Hepatocyte (in vitro differentiated cells): ENCODE measurements around the gene MCF2L2. TPM values are rescaled to one million over a fixed set of nuclear protein-coding genes. Genes with fewer than 3 reads are reported as not detected.

Experiments
- DNase-seq: peaks from one replicate; pipeline ENCODE4 v3.0.0-alpha.2; 2016; ENCODE audit warnings: low spot score
- H2AFZ ChIP-seq: fragments of 200-600 bp; sonication (generic); 2 replicates; pipeline ENCODE4 v1.6.0; 2016; ENCODE audit warnings: antibody characterized with exemption, mild to moderate bottlenecking
- H3K27ac ChIP-seq: fragments of 200-600 bp; sonication (generic); 2 replicates; pipeline ENCODE4 v1.5.1; 2016; ENCODE audit warnings: mild to moderate bottlenecking
- H3K27me3 ChIP-seq: fragments of 200-600 bp; sonication (generic); 2 replicates; pipeline ENCODE4 v1.6.1; 2016
- H3K36me3 ChIP-seq: fragments of 200-600 bp; sonication (generic); replicated peaks from 2 replicates; pipeline ENCODE4 v1.5.1; 2016; ENCODE audit warnings: low read depth; ENCODE audit not compliant: insufficient read depth
- H3K4me1 ChIP-seq: fragments of 200-600 bp; sonication (generic); 2 replicates; pipeline ENCODE4 v1.5.1; 2016; ENCODE audit warnings: mild to moderate bottlenecking, moderate library complexity; ENCODE audit not compliant: insufficient read depth
- H3K4me2 ChIP-seq: fragments of 200-600 bp; sonication (generic); 2 replicates; pipeline ENCODE4 v1.6.0; 2016
- H3K4me3 ChIP-seq: fragments of 200-600 bp; sonication (generic); 2 replicates; pipeline ENCODE4 v1.5.1; 2016; ENCODE audit warnings: mild to moderate bottlenecking
- H3K79me2 ChIP-seq: fragments of 200-600 bp; sonication (generic); 2 replicates; pipeline ENCODE4 v1.6.0; 2017; ENCODE audit warnings: mild to moderate bottlenecking
- H3K9me2 ChIP-seq: fragments of 200-600 bp; sonication (generic); replicated peaks from 2 replicates; pipeline ENCODE4 v1.6.0; 2017; ENCODE audit warnings: mild to moderate bottlenecking; ENCODE audit not compliant: insufficient read depth
- H3K9me3 ChIP-seq: fragments of 200-600 bp; sonication (generic); 2 replicates; pipeline ENCODE4 v1.5.1; 2016; ENCODE audit warnings: low read depth, mild to moderate bottlenecking
- H4K20me1 ChIP-seq: fragments of 200-600 bp; sonication (generic); 2 replicates; pipeline ENCODE4 v1.6.0; 2016; ENCODE audit warnings: mild to moderate bottlenecking; ENCODE audit not compliant: insufficient read depth, poor library complexity, severe bottlenecking
- CTCF ChIP-seq: fragments of 200-600 bp; sonication (generic); IDR thresholded peaks from 2 replicates; pipeline ENCODE4 v1.5.1; 2016; ENCODE audit warnings: antibody characterized with exemption, mild to moderate bottlenecking; ENCODE audit not compliant: poor library complexity
- EZH2 ChIP-seq: fragments of 200-600 bp; sonication (generic); IDR thresholded peaks from 2 replicates; pipeline ENCODE4 v1.6.1; 2016; ENCODE audit warnings: antibody characterized with exemption, mild to moderate bottlenecking, borderline replicate concordance
- EZH2phosphoT487 ChIP-seq: fragments of 200-600 bp; sonication (generic); IDR thresholded peaks from one replicate; pipeline ENCODE4 v1.6.1; 2018; ENCODE audit warnings: antibody characterized with exemption, mild to moderate bottlenecking, low read depth, moderate library complexity; ENCODE audit not compliant: unreplicated experiment, severe bottlenecking
- WGBS: methylation state at CpG from one replicate; pipeline ENCODE4 v1.1.6; 2016; ENCODE audit warnings: low lambda C conversion rate; ENCODE audit errors: missing lambda C conversion rate; 5-methylcytosine and 5-hydroxymethylcytosine counted together
- polyA plus RNA-seq: library from polyadenylated mRNA; unstranded; fragments of >200 nt; fragmentation: Nextera tagmentation; extraction: Ambion mirVana; gene quantifications from 2 replicates; pipeline ENCODE4 v1.2.1, GENCODE V29; 2016
- total RNA-seq: library from RNA; depleted of rRNA; stranded (reverse); fragments of >200 nt; gene quantifications from 2 replicates; pipeline ENCODE4 v1.2.3, GENCODE V29; 2014

The MCF2L2 gene
- total and polyA plus RNA-seq, 2 experiments from 2014 or later = 0.17 to 0.63 TPM

GRCh38 chr3:183253528-183254486, 174.6 kb downstream of the MCF2L2 start:
- Histone ChIP-seq H3K27me3 (no peaks in the 10 kb centered on the region), H3K4me3 (peak overlapping the region; percentile 95), H4K20me1 (peaks cover 5% of the 10 kb centered on the region), H3K9me2 (no peaks in the 10 kb centered on the region), H2AFZ (peak overlapping the region; percentile 85), H3K4me1 (peaks cover 7% of the 10 kb centered on the region), H3K27ac (peak overlapping the region; percentile 99), H3K79me2 (peaks cover 63% of the 10 kb centered on the region), H3K9me3 (no peaks in the 10 kb centered on the region), H3K4me2 (peak overlapping the region; percentile 80), H3K36me3 (no peaks in the 10 kb centered on the region)
- WGBS = 1% methylated on average over 55 of the region's 111 CpGs
- peak; percentile 73 for DNase-seq
- TF ChIP-seq EZH2 = no peak
- peak; percentile 10 for TF ChIP-seq EZH2phosphoT487
- TF ChIP-seq CTCF = peak; percentile 17

GRCh38 chr3:183252973-183253527, 175.4 kb downstream of the MCF2L2 start, which contains the start of gene B3GNT5:
Gene B3GNT5 (plus strand): TSS chr3:183253253. CDS start chr3:183269799, 16,546 bp downstream.
- Histone ChIP-seq H3K36me3 (no peaks in the 10 kb centered on the region), H4K20me1 (peaks cover 3% of the 10 kb centered on the region), H3K9me3 (no peaks in the 10 kb centered on the region), H3K27me3 (no peaks in the 10 kb centered on the region), H3K79me2 (peaks cover 56% of the 10 kb centered on the region), H3K4me3 (peak within 1 kb of the TSS; percentile 95), H2AFZ (peak within 1 kb of the TSS; percentile 85), H3K9me2 (no peaks in the 10 kb centered on the region), H3K4me2 (peak within 1 kb of the TSS; percentile 80), H3K27ac (peak within 1 kb of the TSS; percentile 99), H3K4me1 (peaks cover 4% of the 10 kb centered on the region)
- TF ChIP-seq EZH2 (no peak), CTCF (no peak), EZH2phosphoT487 (no peak)
- peak; percentile 92 for DNase-seq
- WGBS = 1% methylated on average over 19 of the region's 43 CpGs

GRCh38 chr3:183252118-183252782, 176.2 kb downstream of the MCF2L2 start:
- Histone ChIP-seq H3K4me3 (peak overlapping the region; percentile 95), H3K4me1 (peaks cover 4% of the 10 kb centered on the region), H2AFZ (peak overlapping the region; percentile 66), H3K36me3 (no peaks in the 10 kb centered on the region), H3K27me3 (no peaks in the 10 kb centered on the region), H3K4me2 (peak overlapping the region; percentile 80), H3K79me2 (peaks cover 48% of the 10 kb centered on the region), H3K27ac (peak overlapping the region; percentile 99), H3K9me3 (no peaks in the 10 kb centered on the region), H3K9me2 (no peaks in the 10 kb centered on the region), H4K20me1 (peaks cover 1% of the 10 kb centered on the region)
- TF ChIP-seq EZH2 = no peak
- 87% methylated on average over 5 of the region's 5 CpGs for WGBS
- no peak for DNase-seq
